ENCODE measurements around the gene THRB. TPM values are rescaled to one million over a fixed set of nuclear protein-coding genes. Genes with fewer than 3 reads are reported as not detected.

THRB gene
- total RNA-seq, 1 experiment from 2014 or later = 9.7 TPM

- Histone ChIP-seq H3K79me2 (ENCODE audit: low read depth) (no peaks in the 10 kb centered on the region), H3K4me1 (replicated peaks; ENCODE audit: insufficient read depth) (peaks cover 31% of the 10 kb centered on the region), H2AFZ (no peak overlapping the region), H3K9me3 (ENCODE audit: insufficient read depth, low read depth) (no peaks in the 10 kb centered on the region), H3K27ac (peak overlapping the region; percentile 82), H3F3A (ENCODE audit: insufficient read depth, low read depth) (0 out of 2 replicates have a peak, but pooled peaks cover 6% of the 10 kb centered on the region), H4K20me1 (ENCODE audit: insufficient read depth) (no peaks in the 10 kb centered on the region), H3K27me3 (ENCODE audit: insufficient read depth, low read depth) (no peaks in the 10 kb centered on the region), H3K9me2 (ENCODE audit: insufficient read depth) (no peaks in the 10 kb centered on the region), H3K4me2 (peak overlapping the region; percentile 54), H3K36me3 (ENCODE audit: low read depth) (0 out of 2 replicates have a peak, but pooled peaks cover 3% of the 10 kb centered on the region), H3K4me3 (peak overlapping the region; percentile 1; the same call in 1 of the 2 replicates)
- no peak for TF ChIP-seq CTCF (conservative IDR thresholded peaks at IDR 0.05)
- TF ChIP-seq EZH2 (IDR thresholded peaks at IDR 0.05; ENCODE audit: low read depth) = no peak
- CTCF ChIA-PET = no interaction called here
- POLR2A ChIA-PET (ENCODE audit: unreplicated experiment) = no interaction called here
- intact Hi-C loops (cut with micrococcal nuclease; ENCODE audit: unreplicated experiment) = no loop called here
- DNase-seq = peak in 1 of 2 experiments; percentile 74
- no TSS peak for BruUV-seq (replicated peaks)
Measured at GRCh38 chr3:24273491-24273890, 221.2 kb downstream of the THRB start.

- Histone ChIP-seq H3K27ac (peak overlapping the region; percentile 82), H4K20me1 (ENCODE audit: insufficient read depth) (no peaks in the 10 kb centered on the region), H3K4me3 (peak overlapping the region; percentile 1; the same call in 1 of the 2 replicates), H3K9me2 (ENCODE audit: insufficient read depth) (no peaks in the 10 kb centered on the region), H2AFZ (no peak overlapping the region), H3K79me2 (ENCODE audit: low read depth) (no peaks in the 10 kb centered on the region), H3K4me1 (replicated peaks; ENCODE audit: insufficient read depth) (peaks cover 31% of the 10 kb centered on the region), H3F3A (ENCODE audit: insufficient read depth, low read depth) (0 out of 2 replicates have a peak, but pooled peaks cover 6% of the 10 kb centered on the region), H3K36me3 (ENCODE audit: low read depth) (0 out of 2 replicates have a peak, but pooled peaks cover 3% of the 10 kb centered on the region), H3K9me3 (ENCODE audit: insufficient read depth, low read depth) (no peaks in the 10 kb centered on the region), H3K4me2 (peak overlapping the region; percentile 54), H3K27me3 (ENCODE audit: insufficient read depth, low read depth) (no peaks in the 10 kb centered on the region)
- intact Hi-C loops (cut with micrococcal nuclease; ENCODE audit: unreplicated experiment) = no loop called here
- TF ChIP-seq EZH2 (IDR thresholded peaks at IDR 0.05; ENCODE audit: low read depth) (no peak), CTCF (conservative IDR thresholded peaks at IDR 0.05) (no peak)
- DNase-seq = peak in 1 of 2 experiments; percentile 86
- POLR2A ChIA-PET (ENCODE audit: unreplicated experiment) = interaction anchor here (0.6 kb wide), 1 partner anchor 676 kb away, joined by 10 read pairs; no protein-coding TSS in a partner anchor
- CTCF ChIA-PET = no interaction called here
- BruUV-seq (replicated peaks) = no TSS peak
Measured at GRCh38 chr3:24272875-24273274, 221.8 kb downstream of the THRB start.

- DNase-seq = no peak
- Histone ChIP-seq H3K79me2 (ENCODE audit: low read depth) (no peaks in the 10 kb centered on the region), H3K9me2 (ENCODE audit: insufficient read depth) (no peaks in the 10 kb centered on the region), H3K4me1 (replicated peaks; ENCODE audit: insufficient read depth) (peaks cover 31% of the 10 kb centered on the region), H3F3A (ENCODE audit: insufficient read depth, low read depth) (0 out of 2 replicates have a peak, but pooled peaks cover 6% of the 10 kb centered on the region), H2AFZ (no peak overlapping the region), H3K4me3 (no peak overlapping the region), H3K4me2 (peak overlapping the region; percentile 54), H3K27ac (peak overlapping the region; percentile 82), H4K20me1 (ENCODE audit: insufficient read depth) (no peaks in the 10 kb centered on the region), H3K9me3 (ENCODE audit: insufficient read depth, low read depth) (no peaks in the 10 kb centered on the region), H3K27me3 (ENCODE audit: insufficient read depth, low read depth) (no peaks in the 10 kb centered on the region), H3K36me3 (ENCODE audit: low read depth) (0 out of 2 replicates have a peak, but pooled peaks cover 3% of the 10 kb centered on the region)
- BruUV-seq (replicated peaks) = no TSS peak
- TF ChIP-seq EZH2 (IDR thresholded peaks at IDR 0.05; ENCODE audit: low read depth) = no peak
- TF ChIP-seq CTCF (conservative IDR thresholded peaks at IDR 0.05) = no peak
- ChIA-PET CTCF (no interaction called here), POLR2A (ENCODE audit: unreplicated experiment) (no interaction called here)
- intact Hi-C loops (cut with micrococcal nuclease; ENCODE audit: unreplicated experiment) = no loop called here
Measured at GRCh38 chr3:24272408-24272807, 222.2 kb downstream of the THRB start.
